IPS DF 6.9 (cell line): ENCODE measurements around the gene KAZN.

ENCODE experiments used
- DNase-seq: peaks from one replicate; pipeline ENCODE4 v3.0.0-alpha.2; 2013; ENCODE audit warnings: low read depth, low spot score
- H3K27ac ChIP-seq: one replicate; pipeline ENCODE4 v1.5.1; 2013; ENCODE audit warnings: low read length, control low read depth
- H3K27me3 ChIP-seq: 2 replicates; pipeline ENCODE4 v1.6.1; 2013; ENCODE audit warnings: mild to moderate bottlenecking, low read length; ENCODE audit not compliant: control insufficient read depth, insufficient read depth
- H3K36me3 ChIP-seq: 2 replicates; pipeline ENCODE4 v1.6.1; 2013; ENCODE audit warnings: low read length; ENCODE audit not compliant: control insufficient read depth, insufficient read depth
- H3K4me1 ChIP-seq: 2 replicates; pipeline ENCODE4 v1.6.1; 2013; ENCODE audit warnings: low read length; ENCODE audit not compliant: control insufficient read depth, insufficient read depth
- H3K4me3 ChIP-seq: 2 replicates; pipeline ENCODE4 v1.5.1; 2013; ENCODE audit warnings: mild to moderate bottlenecking, low read length
- H3K9me3 ChIP-seq: 2 replicates; pipeline ENCODE4 v1.6.1; 2013; ENCODE audit warnings: low read length, inconsistent platforms; ENCODE audit not compliant: control insufficient read depth, insufficient read depth
- WGBS: extraction: QIAGEN DNeasy Blood & Tissue Kit; methylation state at CpG from one replicate; pipeline ENCODE4 v1.1.7; 2013; ENCODE audit warnings: mixed read lengths, missing lambda C conversion rate; ENCODE audit not compliant: insufficient read length, insufficient coverage; 5-methylcytosine and 5-hydroxymethylcytosine counted together

Gene KAZN

DNA sequence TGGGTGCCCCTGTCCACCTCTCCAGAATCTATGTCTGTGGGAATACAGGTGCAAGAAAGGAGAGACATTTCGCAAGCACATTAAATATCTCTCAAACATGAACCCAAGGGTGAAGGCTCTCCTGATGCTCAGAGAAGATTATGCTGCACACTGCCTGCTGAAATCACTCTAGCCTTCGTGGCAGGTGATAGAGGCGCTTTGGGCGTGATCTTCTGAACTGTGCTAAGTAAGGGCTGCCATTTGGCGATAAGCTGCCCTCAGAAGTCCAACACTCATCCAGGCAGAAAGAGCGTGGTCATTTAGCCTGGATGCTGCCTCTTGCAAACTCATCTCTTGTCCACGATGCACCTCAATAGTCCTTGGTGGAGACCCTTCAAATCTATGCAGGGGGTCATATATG lies 241.9 kb downstream of the KAZN start:
- no peak overlapping the region for H3K4me3 ChIP-seq
- H3K4me1 ChIP-seq, result no peaks in the 10 kb centered on the region
- H3K27me3 ChIP-seq, result no peaks in the 10 kb centered on the region
- no peaks in the 10 kb centered on the region for H3K9me3 ChIP-seq
- no CpG with 5 or more reads among the region's 7 CpGs for WGBS
- no peak overlapping the region for H3K27ac ChIP-seq
- DNase-seq, result no peak
- no peaks in the 10 kb centered on the region for H3K36me3 ChIP-seq

- Histone ChIP-seq H3K36me3 (no peaks in the 10 kb centered on the region), H3K27me3 (no peaks in the 10 kb centered on the region), H3K27ac (no peak overlapping the region), H3K4me1 (no peaks in the 10 kb centered on the region), H3K9me3 (no peaks in the 10 kb centered on the region), H3K4me3 (no peak overlapping the region)
- no peak for DNase-seq
- no CpG with 5 or more reads among the region's 2 CpGs for WGBS
These were observed 243.0 kb downstream of the KAZN start for GRCh38 chr1:14841456-14841855.

GRCh38 chr1:14841951-14842350 lies 243.5 kb downstream of the KAZN start:
- no peaks in the 10 kb centered on the region for H3K36me3 ChIP-seq
- no peaks in the 10 kb centered on the region for H3K27me3 ChIP-seq
- H3K4me3 ChIP-seq, result no peak overlapping the region
- no peak overlapping the region for H3K27ac ChIP-seq
- no peaks in the 10 kb centered on the region for H3K9me3 ChIP-seq
- DNase-seq, result no peak
- no peaks in the 10 kb centered on the region for H3K4me1 ChIP-seq

- Histone ChIP-seq H3K27me3 (no peaks in the 10 kb centered on the region), H3K36me3 (no peaks in the 10 kb centered on the region), H3K4me3 (no peak overlapping the region), H3K9me3 (no peaks in the 10 kb centered on the region), H3K4me1 (no peaks in the 10 kb centered on the region), H3K27ac (no peak overlapping the region)
- no peak for DNase-seq
- no CpG with 5 or more reads among the region's 4 CpGs for WGBS
These were observed 243.9 kb downstream of the KAZN start for GRCh38 chr1:14842361-14842760.

GRCh38 chr1:14842891-14843290 lies 244.4 kb downstream of the KAZN start:
- Histone ChIP-seq H3K27ac (no peak overlapping the region), H3K27me3 (no peaks in the 10 kb centered on the region), H3K4me3 (no peak overlapping the region), H3K4me1 (no peaks in the 10 kb centered on the region), H3K36me3 (no peaks in the 10 kb centered on the region), H3K9me3 (no peaks in the 10 kb centered on the region)
- no CpG with 5 or more reads among the region's 2 CpGs for WGBS
- DNase-seq, result no peak

DNA sequence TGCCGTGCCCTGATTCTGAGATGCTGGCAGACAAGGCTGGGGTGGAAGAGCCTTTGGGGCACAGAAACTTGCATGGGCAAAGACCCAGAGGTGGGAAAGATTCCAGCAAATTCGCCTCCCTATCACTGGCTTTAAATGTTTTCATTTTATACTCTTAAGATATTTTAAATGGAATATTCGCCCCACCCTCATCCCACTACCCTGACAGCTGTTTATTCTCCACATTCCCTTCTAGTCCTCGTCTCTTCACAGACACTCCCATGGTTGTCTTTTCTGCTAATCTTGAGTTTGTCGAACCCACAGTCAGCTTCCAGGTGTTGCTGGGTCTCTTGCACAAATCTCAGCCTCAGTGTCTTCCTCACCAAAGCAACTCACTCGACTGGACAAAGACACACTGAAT lies 245.0 kb downstream of the KAZN start:
- no peaks in the 10 kb centered on the region for H3K36me3 ChIP-seq
- H3K27me3 ChIP-seq, result no peaks in the 10 kb centered on the region
- H3K9me3 ChIP-seq, result no peaks in the 10 kb centered on the region
- no peaks in the 10 kb centered on the region for H3K4me1 ChIP-seq
- no peak overlapping the region for H3K27ac ChIP-seq
- H3K4me3 ChIP-seq, result no peak overlapping the region
- DNase-seq, result no peak
- WGBS, result no CpG with 5 or more reads among the region's 6 CpGs

GRCh38 chr1:14844356-14844755 lies 245.9 kb downstream of the KAZN start:
- Histone ChIP-seq H3K4me3 (no peak overlapping the region), H3K9me3 (no peaks in the 10 kb centered on the region), H3K27ac (no peak overlapping the region), H3K27me3 (no peaks in the 10 kb centered on the region), H3K4me1 (no peaks in the 10 kb centered on the region), H3K36me3 (no peaks in the 10 kb centered on the region)
- DNase-seq, result no peak
- WGBS, result no CpG with 5 or more reads among the region's 2 CpGs

DNA sequence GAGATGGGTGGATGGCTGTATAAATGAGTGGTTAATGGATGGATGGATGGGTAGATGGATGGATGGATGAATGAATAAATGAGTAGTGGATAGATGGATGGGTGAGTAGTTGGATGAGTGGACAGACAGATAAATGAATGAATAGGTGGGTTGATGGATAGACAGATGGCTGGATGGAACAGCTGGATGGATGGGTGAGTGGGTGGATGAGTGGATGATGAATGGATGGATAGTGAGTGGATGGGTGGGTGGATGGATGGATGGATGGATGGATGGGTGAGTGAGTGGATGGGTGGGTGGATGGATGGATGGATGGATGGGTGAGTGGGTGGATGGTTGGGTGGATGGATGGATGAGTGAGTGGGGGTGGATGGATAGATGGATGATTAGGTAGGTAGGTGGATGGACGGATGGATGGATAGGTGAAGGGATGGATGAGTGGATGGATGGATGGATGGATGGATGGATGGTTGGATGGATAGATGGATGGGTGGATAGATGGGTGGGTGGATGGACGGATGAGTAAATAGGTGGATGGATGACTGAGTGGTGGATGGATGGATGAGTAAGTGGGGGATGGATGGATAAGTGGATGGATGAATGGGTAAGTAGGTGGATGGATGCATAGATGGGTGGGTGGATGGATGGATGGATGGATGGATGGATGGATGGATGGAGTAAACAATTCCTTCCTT lies 246.6 kb downstream of the KAZN start:
- no peak overlapping the region for H3K4me3 ChIP-seq
- H3K27ac ChIP-seq, result no peak overlapping the region
- no peaks in the 10 kb centered on the region for H3K27me3 ChIP-seq
- DNase-seq, result no peak
- 100% methylated on average over 2 of the region's 2 CpGs for WGBS
- H3K36me3 ChIP-seq, result no peaks in the 10 kb centered on the region
- H3K9me3 ChIP-seq, result no peaks in the 10 kb centered on the region
- H3K4me1 ChIP-seq, result no peaks in the 10 kb centered on the region

DNA sequence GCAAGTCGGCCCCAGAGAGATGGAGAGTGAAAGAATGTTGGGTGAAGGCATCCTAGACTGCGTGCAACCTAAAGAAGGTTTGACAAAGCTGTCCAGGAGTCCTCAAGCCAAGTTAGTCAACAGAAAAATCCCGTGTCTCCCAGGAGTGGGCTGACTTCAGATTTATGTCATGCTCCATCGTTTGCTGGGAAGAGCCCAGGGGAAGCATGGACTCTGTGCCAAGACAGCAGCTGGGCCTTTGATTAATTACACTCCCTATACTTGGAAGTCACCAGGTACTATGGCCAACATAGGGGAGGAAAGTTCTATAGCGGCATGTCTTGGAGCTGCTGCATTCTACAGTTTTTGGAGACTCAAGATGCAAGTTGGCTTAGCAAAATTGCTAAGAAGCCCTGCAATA lies 247.4 kb downstream of the KAZN start:
- no peaks in the 10 kb centered on the region for H3K36me3 ChIP-seq
- WGBS, result no CpG with 5 or more reads among the region's 5 CpGs
- H3K4me1 ChIP-seq, result no peaks in the 10 kb centered on the region
- no peak overlapping the region for H3K27ac ChIP-seq
- no peaks in the 10 kb centered on the region for H3K9me3 ChIP-seq
- no peak for DNase-seq
- H3K27me3 ChIP-seq, result no peaks in the 10 kb centered on the region
- H3K4me3 ChIP-seq, result no peak overlapping the region

DNA sequence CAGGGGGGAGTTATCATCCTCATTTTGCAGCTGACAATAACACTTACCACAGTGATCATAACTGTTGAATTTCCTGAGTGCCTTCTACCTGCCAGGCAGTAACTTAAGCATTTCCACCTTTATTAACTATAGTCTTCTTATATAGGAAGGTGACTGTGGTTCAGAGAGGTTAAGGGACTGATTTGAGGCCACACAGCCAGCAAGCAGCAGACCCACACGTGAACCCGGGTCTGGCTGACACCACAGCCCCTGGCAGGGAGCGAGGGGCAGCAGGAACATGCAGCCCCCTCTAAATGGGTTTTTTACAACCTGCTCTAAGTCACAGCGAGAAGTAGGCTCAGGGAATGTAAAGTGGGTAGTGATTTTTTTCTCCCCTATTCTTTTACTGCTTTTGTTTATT lies 248.2 kb downstream of the KAZN start:
- WGBS, result no CpG with 5 or more reads among the region's 4 CpGs
- no peaks in the 10 kb centered on the region for H3K9me3 ChIP-seq

DNA sequence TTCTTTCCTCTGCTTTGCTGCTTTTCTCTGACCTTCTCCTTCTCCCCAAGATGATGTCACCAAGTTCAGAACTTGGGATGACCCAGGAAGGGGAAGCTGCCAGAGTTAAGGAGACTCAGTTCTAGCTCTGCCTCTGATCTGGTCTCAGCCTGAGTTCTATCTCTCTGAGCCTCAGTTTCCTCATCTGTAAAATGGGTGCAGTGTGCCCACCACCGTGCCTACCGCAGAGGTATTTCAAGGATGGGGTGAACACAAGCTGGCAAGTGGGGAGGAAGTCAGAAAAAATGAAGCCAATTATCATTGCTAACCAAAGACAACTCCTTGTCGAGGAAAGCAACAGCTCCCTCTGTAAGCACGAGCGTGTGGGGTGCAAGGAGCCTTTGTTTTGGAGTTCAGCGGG lies 249.7 kb downstream of the KAZN start:
- no peak overlapping the region for H3K27ac ChIP-seq
- no peaks in the 10 kb centered on the region for H3K27me3 ChIP-seq
- DNase-seq, result no peak
- H3K4me1 ChIP-seq, result no peaks in the 10 kb centered on the region
- no peak overlapping the region for H3K4me3 ChIP-seq
- no CpG with 5 or more reads among the region's 6 CpGs for WGBS
- H3K9me3 ChIP-seq, result no peaks in the 10 kb centered on the region
- no peaks in the 10 kb centered on the region for H3K36me3 ChIP-seq

More for the DNA sequence above, 248.2 kb downstream of the KAZN start:
- no peak overlapping the region for H3K27ac ChIP-seq
- no peak for DNase-seq
- H3K4me1 ChIP-seq, result no peaks in the 10 kb centered on the region
- H3K27me3 ChIP-seq, result no peaks in the 10 kb centered on the region
- H3K4me3 ChIP-seq, result no peak overlapping the region
- no peaks in the 10 kb centered on the region for H3K36me3 ChIP-seq
